ENCODE measurements around the gene MYBPC2. TPM values are rescaled to one million over a fixed set of nuclear protein-coding genes. Genes with fewer than 3 reads are reported as not detected.

The MYBPC2 gene
- total RNA-seq, 1 donor from 2014 or later, result 1.4 TPM

DNA sequence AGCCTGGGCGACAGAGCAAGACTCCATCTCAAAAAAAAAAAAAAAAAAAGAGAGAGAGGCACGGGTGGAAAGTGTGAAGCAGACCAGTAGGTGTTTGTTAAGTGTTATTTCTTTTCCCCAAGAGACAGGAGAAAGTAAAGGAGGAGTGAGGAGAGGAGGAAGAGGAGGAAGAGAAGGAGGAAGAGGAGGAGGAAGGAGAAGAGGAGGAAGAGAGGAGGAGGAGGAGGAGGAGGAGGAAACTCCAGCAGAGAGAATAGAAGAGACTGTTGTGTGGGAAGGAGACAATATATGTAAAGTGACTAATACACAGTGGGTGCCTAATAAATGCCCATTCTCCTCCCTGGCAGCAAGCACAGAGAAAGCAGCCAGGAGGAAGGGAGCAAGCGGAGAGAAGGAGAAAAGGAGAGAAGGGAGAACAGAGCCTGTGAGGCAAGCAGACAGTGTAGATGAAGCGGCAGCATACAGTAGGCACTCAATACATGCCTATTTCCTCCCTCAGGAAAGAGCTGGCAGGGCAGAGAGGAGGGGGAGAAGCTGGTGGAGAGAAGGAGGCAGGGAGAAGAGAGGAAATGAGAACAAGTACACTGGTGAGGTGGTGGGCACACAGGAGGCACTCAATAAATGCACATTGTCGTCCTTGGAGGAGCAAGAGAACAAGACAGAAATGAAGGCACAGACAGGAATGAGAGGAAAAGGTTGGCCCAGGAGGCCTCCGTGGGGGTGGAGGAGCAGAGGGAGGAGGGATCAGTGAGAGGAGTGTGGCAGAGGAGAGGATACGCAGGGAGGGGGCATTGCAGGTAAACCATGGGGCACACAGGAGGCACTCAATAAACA, 61.7 kb downstream of the MYBPC2 start:
- ChIA-PET CTCF (no interaction called here), POLR2A (interaction anchor here (0.6 kb wide), 1 partner anchor 63 kb away, joined by 4 read pairs; no protein-coding TSS in a partner anchor)
- no peaks in the 10 kb centered on the region for H3K27me3 Mint-ChIP-seq
- intact Hi-C loops (cut with micrococcal nuclease), result no loop called here
- no peak overlapping the region for H3K27ac Mint-ChIP-seq
- H3K4me3 Mint-ChIP-seq, result no peak overlapping the region
- H3K4me1 Mint-ChIP-seq, result peaks cover 18% of the 10 kb centered on the region
- no peak for DNase-seq
- ATAC-seq (ENCODE audit: low read depth), result no peak
- H3K36me3 Mint-ChIP-seq (ENCODE audit: low read depth), result peaks cover 5% of the 10 kb centered on the region
- no peaks in the 10 kb centered on the region for H3K9me3 Mint-ChIP-seq
- TF ChIP-seq, protein P1, sequence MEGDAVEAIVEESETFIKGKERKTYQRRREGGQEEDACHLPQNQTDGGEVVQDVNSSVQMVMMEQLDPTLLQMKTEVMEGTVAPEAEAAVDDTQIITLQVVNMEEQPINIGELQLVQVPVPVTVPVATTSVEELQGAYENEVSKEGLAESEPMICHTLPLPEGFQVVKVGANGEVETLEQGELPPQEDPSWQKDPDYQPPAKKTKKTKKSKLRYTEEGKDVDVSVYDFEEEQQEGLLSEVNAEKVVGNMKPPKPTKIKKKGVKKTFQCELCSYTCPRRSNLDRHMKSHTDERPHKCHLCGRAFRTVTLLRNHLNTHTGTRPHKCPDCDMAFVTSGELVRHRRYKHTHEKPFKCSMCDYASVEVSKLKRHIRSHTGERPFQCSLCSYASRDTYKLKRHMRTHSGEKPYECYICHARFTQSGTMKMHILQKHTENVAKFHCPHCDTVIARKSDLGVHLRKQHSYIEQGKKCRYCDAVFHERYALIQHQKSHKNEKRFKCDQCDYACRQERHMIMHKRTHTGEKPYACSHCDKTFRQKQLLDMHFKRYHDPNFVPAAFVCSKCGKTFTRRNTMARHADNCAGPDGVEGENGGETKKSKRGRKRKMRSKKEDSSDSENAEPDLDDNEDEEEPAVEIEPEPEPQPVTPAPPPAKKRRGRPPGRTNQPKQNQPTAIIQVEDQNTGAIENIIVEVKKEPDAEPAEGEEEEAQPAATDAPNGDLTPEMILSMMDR (IDR thresholded peaks at IDR 0.05), result no peak

DNA sequence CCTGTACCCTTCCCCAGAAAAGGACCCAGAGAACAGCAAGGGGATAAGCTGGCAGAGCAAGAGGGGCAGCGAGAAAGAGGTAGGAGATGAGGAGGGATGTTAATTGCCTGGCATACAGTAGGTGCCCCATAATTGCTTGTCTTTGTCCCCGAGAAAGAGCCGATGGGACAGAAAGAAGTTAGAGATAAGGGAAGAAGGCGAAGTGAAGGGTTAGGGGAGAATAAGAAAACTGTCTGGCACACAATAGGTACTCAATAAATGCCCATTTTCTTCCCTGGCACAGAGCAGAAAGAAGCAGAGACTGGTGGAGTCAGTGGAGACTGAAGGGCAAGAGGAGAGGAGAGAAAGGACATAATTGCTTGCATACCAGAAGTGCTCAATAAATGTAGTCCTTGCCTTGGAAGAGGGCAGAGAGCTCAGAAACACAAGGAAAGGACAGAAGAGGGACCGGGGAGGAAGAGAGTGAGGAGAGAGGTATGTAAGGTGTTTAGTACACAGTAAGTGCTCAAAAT, 62.4 kb downstream of the MYBPC2 start:
- CTCF ChIA-PET, result no interaction called here
- POLR2A ChIA-PET, result no interaction called here
- H3K27me3 Mint-ChIP-seq, result no peaks in the 10 kb centered on the region
- intact Hi-C loops (cut with micrococcal nuclease), result no loop called here
- H3K9me3 Mint-ChIP-seq, result no peaks in the 10 kb centered on the region
- H3K4me3 Mint-ChIP-seq, result no peak overlapping the region
- TF ChIP-seq, protein P1 (IDR thresholded peaks at IDR 0.05), result no peak
- peaks cover 3% of the 10 kb centered on the region for H3K36me3 Mint-ChIP-seq (ENCODE audit: low read depth)
- ATAC-seq (ENCODE audit: low read depth) (no peak), DNase-seq (no peak)
- no peak overlapping the region for H3K27ac Mint-ChIP-seq
- H3K4me1 Mint-ChIP-seq, result peaks cover 18% of the 10 kb centered on the region

DNA sequence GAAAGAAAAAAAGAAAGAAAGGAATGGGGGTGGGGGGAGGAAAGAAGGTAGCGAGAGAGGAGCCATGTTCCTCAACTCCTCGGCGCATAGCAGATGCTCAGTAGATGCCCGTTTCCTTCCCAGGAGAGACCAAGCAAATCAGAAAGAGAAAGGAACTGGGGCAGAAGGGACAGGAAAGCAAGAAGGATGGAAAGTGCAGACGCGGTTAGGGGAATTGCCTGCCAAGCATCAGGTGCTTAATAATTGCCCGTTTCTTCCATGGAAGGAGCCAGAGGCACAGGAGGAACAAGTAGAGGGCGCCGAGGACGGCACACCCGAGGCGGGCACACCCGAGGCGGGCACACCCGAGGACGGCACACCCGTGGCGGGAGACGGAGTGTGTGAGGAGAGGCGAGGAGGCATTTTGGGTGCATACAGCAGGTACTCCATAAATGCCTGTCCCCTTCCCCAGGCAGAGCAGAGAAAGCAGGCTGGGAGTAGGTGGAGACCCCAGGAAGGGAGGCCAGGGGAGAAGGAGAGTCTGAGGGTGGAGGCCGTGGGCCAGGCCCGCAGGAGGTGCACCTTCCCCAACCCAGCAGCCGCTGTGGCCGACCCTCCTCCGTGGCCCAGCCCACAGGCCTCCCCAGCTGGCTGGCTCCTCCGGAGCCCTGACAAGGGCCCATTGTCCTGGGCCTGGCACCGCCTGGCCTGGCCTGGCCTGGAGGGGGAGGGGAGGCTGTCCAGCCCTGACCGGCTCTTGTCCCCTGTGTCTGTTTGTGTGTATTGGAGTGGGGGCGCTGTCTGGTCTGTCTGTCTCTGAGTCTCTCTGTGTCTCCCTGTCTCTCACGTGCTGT, 63.7 kb downstream of the MYBPC2 start:
- no peak overlapping the region for H3K27ac Mint-ChIP-seq
- ChIA-PET POLR2A (interaction anchor here (0.6 kb wide), 1 partner anchor 12 kb away, joined by 5 read pairs; no protein-coding TSS in a partner anchor), CTCF (no interaction called here)
- ATAC-seq (ENCODE audit: low read depth) (no peak), DNase-seq (no peak)
- H3K36me3 Mint-ChIP-seq (ENCODE audit: low read depth), result peaks cover 3% of the 10 kb centered on the region
- TF ChIP-seq, protein P1 (IDR thresholded peaks at IDR 0.05), result no peak
- H3K4me1 Mint-ChIP-seq, result peaks cover 10% of the 10 kb centered on the region
- no peaks in the 10 kb centered on the region for H3K9me3 Mint-ChIP-seq
- no peak overlapping the region for H3K4me3 Mint-ChIP-seq
- H3K27me3 Mint-ChIP-seq, result no peaks in the 10 kb centered on the region
- intact Hi-C loops (cut with micrococcal nuclease), result no loop called here

DNA sequence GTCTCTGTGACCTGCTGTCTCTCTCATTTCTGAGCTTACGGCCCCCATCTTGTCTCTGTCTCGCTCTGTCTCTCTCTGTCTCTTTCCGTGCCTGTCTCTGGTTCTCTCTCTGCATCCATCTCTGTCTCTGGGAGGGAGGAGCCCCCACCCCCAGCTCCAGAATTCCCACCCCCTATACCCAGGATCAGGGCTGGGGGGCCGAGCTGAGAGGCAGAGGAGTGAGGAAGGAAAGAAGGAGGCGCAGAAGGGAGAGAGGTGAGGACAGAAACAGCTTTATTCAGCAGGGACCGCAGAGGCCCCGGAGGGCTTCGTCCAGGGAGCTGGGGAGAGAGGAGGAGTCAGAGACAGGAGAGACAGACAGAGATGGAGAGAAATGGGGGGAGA, 64.3 kb downstream of the MYBPC2 start:
- ChIA-PET CTCF (no interaction called here), POLR2A (interaction anchor here (0.6 kb wide), 1 partner anchor 12 kb away, joined by 5 read pairs; no protein-coding TSS in a partner anchor)
- H3K27ac Mint-ChIP-seq, result no peak overlapping the region
- H3K27me3 Mint-ChIP-seq, result no peaks in the 10 kb centered on the region
- intact Hi-C loops (cut with micrococcal nuclease), result no loop called here
- TF ChIP-seq, protein P1 (IDR thresholded peaks at IDR 0.05), result no peak
- H3K36me3 Mint-ChIP-seq (ENCODE audit: low read depth), result peaks cover 7% of the 10 kb centered on the region
- ATAC-seq (ENCODE audit: low read depth) (no peak), DNase-seq (no peak)
- peaks cover 4% of the 10 kb centered on the region for H3K4me1 Mint-ChIP-seq
- H3K4me3 Mint-ChIP-seq, result no peak overlapping the region
- H3K9me3 Mint-ChIP-seq, result no peaks in the 10 kb centered on the region
